Common myeloid progenitor, CD34-positive (primary cell): ENCODE measurements around the gene GNG12.

Experiments
- CTCF ChIA-PET: fragments of 350-600 bp; sonication (Branson Sonifier 250); formaldehyde crosslinking; loops from one replicate; lab custom pipeline; 2021; ENCODE audit warnings: antibody characterized with exemption; lab: Charles Lee
- POLR2A ChIA-PET: fragments of 350-600 bp; sonication (Branson Sonifier 250); formaldehyde crosslinking; loops from one replicate; lab custom pipeline; 2021; ENCODE audit warnings: antibody characterized with exemption; lab: Charles Lee
- DNase-seq, 3 donors: peaks; one replicate each; pipeline versions ENCODE4 v3.0.0 to v3.0.0-alpha.2; 2013
- H3K27ac ChIP-seq, 2 experiments: 1 replicate in 1 of 2; 2 replicates in 1 of 2; pipeline ENCODE4 v1.7.0; 2013; ENCODE audit warnings: inconsistent platforms in 2 of 2, low read length in 2 of 2, mild to moderate bottlenecking in 2 of 2, low read depth in 1 of 2, moderate library complexity in 1 of 2; ENCODE audit not compliant: severe bottlenecking in 2 of 2, insufficient read depth in 1 of 2, poor library complexity in 1 of 2
- H3K27me3 ChIP-seq, 5 experiments: replicated peaks in 2 of 5; 1 replicate in 3 of 5; 2 replicates in 2 of 5; pipeline versions ENCODE4 v1.6.1 to v1.7.0; 2013; ENCODE audit warnings: low read length in 4 of 5, mild to moderate bottlenecking in 2 of 5, moderate library complexity in 2 of 5, inconsistent platforms in 1 of 5; ENCODE audit not compliant: insufficient read depth in 5 of 5, control insufficient read depth in 4 of 5
- H3K36me3 ChIP-seq, 4 experiments: 1 replicate in 2 of 4; 2 replicates in 2 of 4; pipeline versions ENCODE4 v1.6.1 to v1.7.0; 2013; ENCODE audit warnings: low read length in 3 of 4, control low read depth in 1 of 4, mild to moderate bottlenecking in 1 of 4; ENCODE audit not compliant: control insufficient read depth in 4 of 4, insufficient read depth in 4 of 4
- H3K4me1 ChIP-seq, 4 experiments: 1 replicate in 3 of 4; 2 replicates in 1 of 4; pipeline versions ENCODE4 v1.6.1 to v1.7.1; 2013; ENCODE audit warnings: low read length in 3 of 4, mild to moderate bottlenecking in 3 of 4, control low read depth in 1 of 4, inconsistent platforms in 1 of 4, moderate library complexity in 1 of 4; ENCODE audit not compliant: control insufficient read depth in 4 of 4, insufficient read depth in 4 of 4; ENCODE audit errors: control extremely low read depth in 1 of 4
- H3K4me3 ChIP-seq, 7 experiments: 1 replicate in 4 of 7; 2 replicates in 3 of 7; pipeline versions ENCODE4 v1.5.1 to v1.7.0; 2013; ENCODE audit warnings: mild to moderate bottlenecking in 7 of 7, low read length in 6 of 7, moderate library complexity in 6 of 7, inconsistent platforms in 2 of 7, low read depth in 2 of 7, control low read depth in 1 of 7; ENCODE audit not compliant: insufficient read depth in 4 of 7, control insufficient read depth in 1 of 7; ENCODE audit errors: extremely low read depth in 1 of 7
- H3K9me3 ChIP-seq, 5 experiments: 1 replicate in 4 of 5; 2 replicates in 1 of 5; pipeline versions ENCODE4 v1.6.1 to v1.7.1; 2013; ENCODE audit warnings: low read length in 4 of 5, mild to moderate bottlenecking in 2 of 5, inconsistent platforms in 1 of 5, low read depth in 1 of 5, moderate library complexity in 1 of 5; ENCODE audit not compliant: control insufficient read depth in 4 of 5, insufficient read depth in 2 of 5; ENCODE audit errors: control extremely low read depth in 1 of 5
- WGBS: methylation state at CpG from one replicate; pipeline ENCODE4 v1.1.5; 2013; ENCODE audit not compliant: insufficient coverage; 5-methylcytosine and 5-hydroxymethylcytosine counted together

GNG12 gene

DNA sequence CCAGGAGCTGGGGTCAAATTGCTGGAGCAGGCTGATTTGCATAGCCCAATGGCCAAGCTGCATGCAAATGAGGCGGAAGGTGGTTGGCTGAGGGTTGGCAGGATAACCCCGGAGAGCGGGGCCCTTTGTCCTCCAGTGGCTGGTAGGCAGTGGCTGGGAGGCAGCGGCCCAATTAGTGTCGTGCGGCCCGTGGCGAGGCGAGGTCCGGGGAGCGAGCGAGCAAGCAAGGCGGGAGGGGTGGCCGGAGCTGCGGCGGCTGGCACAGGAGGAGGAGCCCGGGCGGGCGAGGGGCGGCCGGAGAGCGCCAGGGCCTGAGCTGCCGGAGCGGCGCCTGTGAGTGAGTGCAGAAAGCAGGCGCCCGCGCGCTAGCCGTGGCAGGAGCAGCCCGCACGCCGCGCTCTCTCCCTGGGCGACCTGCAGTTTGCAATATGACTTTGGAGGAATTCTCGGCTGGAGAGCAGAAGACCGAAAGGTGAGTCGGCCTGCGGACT lies 148.2 kb downstream of the GNG12 start, which contains the start of gene GADD45A:
TSS of gene GADD45A (plus strand) at position 135 of the 491 bp plus-strand sequence. CDS start at position 429, 294 bp downstream.
- 0% methylated on average over 32 of the region's 39 CpGs for WGBS
- peaks cover 32 to 51% (median 41%) of the 10 kb centered on the region in 4 experiments for H3K4me1 ChIP-seq
- no peaks in the 10 kb centered on the region for H3K9me3 ChIP-seq
- H3K27me3 ChIP-seq: no peaks in the 10 kb centered on the region
- H3K27ac ChIP-seq: peak within 1 kb of the TSS; percentile 62 to 88
- ChIA-PET POLR2A (interaction anchor here (1.1 to 2.4 kb wide), 7 partner anchors 10 to 124 kb away, joined by 3 to 30 read pairs (median 4); no protein-coding TSS in a partner anchor), CTCF (interaction anchor here (0.5 to 4.8 kb wide), 10 partner anchors 9 to 150 kb away, joined by 3 to 20 read pairs (median 4); no protein-coding TSS in a partner anchor)
- DNase-seq: peak; percentile 98 to 99 (median 99)
- peaks cover 0 to 17% (median 6%) of the 10 kb centered on the region in 4 experiments for H3K36me3 ChIP-seq
- H3K4me3 ChIP-seq: peak within 1 kb of the TSS; percentile 84 to 95 (median 93)

DNA sequence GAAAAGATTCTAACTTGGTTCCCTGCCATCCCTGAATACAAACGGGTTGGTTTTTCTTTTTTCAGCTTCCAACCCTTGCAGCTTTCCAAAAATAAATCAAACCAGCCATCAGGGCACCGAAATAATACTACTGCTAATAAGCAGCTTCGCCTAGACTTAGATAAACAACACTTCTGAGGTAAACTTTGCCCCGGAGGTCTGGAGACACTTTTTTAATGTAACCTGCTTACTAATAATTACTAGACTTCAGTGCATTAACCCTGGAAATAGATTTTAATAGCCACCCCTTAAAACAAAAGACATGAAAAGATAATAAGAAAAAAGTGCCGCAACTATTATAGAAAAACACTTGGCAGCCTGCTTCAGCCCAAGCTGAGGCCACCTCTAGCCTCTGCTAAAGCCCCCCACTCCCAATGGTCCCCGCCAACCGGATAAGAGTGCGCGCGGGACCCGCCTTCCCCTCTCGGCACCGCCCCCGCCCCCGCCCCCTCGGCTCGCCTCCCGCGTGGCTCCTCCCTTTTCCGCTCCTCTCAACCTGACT lies 148.7 kb downstream of the GNG12 start:
- CTCF ChIA-PET: interaction anchor here (0.5 to 4.8 kb wide), 11 partner anchors 8 to 150 kb away, joined by 3 to 20 read pairs (median 4); no protein-coding TSS in a partner anchor
- Histone ChIP-seq H3K4me3 (peak overlapping the region; percentile 42 to 95 (median 91)), H3K4me1 (peaks cover 28 to 48% (median 40%) of the 10 kb centered on the region in 4 experiments)

DNA sequence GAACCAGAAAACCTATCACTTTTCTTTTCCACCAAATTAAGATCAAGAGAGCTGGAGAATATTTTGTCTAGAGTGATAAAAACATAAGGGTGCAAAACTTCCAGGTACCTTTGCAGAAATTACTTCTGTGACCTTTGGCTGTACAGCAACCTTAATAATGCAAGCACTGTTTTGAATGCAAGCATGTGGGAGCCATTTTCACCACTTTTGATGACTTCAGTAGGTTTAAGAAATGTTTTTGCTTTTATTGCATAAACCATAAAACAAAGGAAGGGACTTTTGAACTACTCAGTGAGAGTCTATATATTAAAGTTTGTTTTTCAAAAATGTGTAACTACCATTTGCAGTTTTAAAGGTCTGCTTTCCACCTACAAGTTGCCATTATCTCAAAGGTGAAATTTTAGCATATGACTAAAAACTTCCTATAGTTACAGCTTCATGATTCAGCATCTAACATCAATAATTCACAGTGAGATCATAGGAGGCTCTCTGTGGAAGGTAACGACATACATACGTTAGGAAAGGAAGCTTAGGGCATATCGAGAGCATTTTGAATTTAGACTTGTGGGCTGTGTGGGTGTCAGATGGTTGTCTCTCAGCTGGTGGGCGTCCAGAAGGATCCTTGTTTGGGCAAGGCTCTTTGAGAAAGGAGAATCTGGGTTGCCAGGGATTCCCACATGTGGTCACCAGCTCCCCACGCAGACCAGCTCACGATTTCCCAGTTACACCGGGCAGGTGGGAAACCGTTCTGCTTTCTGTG lies 149.3 kb downstream of the GNG12 start:
- ChIA-PET CTCF (interaction anchor here (0.9 to 4.8 kb wide), 9 partner anchors 8 to 149 kb away, joined by 3 to 20 read pairs (median 5); no protein-coding TSS in a partner anchor), POLR2A (interaction anchor here (1.7 kb wide), 1 partner anchor 76 kb away, joined by 7 read pairs; no protein-coding TSS in a partner anchor)
- DNase-seq: peak in 2 of 3 donors; percentile 46 to 61
- Histone ChIP-seq H3K9me3 (no peaks in the 10 kb centered on the region), H3K27ac (peak overlapping the region in 1 of 2 experiments; percentile 60), H3K4me3 (peak overlapping the region in 6 of 7 experiments; percentile 42 to 94 (median 64)), H3K4me1 (peaks cover 23 to 42% (median 34%) of the 10 kb centered on the region in 4 experiments), H3K27me3 (no peaks in the 10 kb centered on the region), H3K36me3 (peaks cover 0 to 12% (median 2%) of the 10 kb centered on the region in 4 experiments)
- 0% methylated on average over 4 of the region's 8 CpGs for WGBS

More for the DNA sequence above, 148.7 kb downstream of the GNG12 start:
- 1% methylated on average over 19 of the region's 20 CpGs for WGBS
- Histone ChIP-seq H3K27ac (peak overlapping the region in 1 of 2 experiments; percentile 60), H3K36me3 (peaks cover 0 to 14% (median 5%) of the 10 kb centered on the region in 4 experiments), H3K27me3 (no peaks in the 10 kb centered on the region), H3K9me3 (no peaks in the 10 kb centered on the region)
- no peak for DNase-seq
- POLR2A ChIA-PET: interaction anchor here (1.1 to 2.4 kb wide), 6 partner anchors 9 to 75 kb away, joined by 3 to 30 read pairs (median 5); no protein-coding TSS in a partner anchor

- H3K27me3 ChIP-seq: no peaks in the 10 kb centered on the region
- ChIA-PET CTCF (interaction anchor here (0.7 to 4.8 kb wide), 6 partner anchors 7 to 122 kb away, joined by 3 to 20 read pairs (median 7); no protein-coding TSS in a partner anchor), POLR2A (no interaction called here)
- DNase-seq: no peak
- peaks cover 21 to 36% (median 28%) of the 10 kb centered on the region in 4 experiments for H3K4me1 ChIP-seq
- no peak overlapping the region for H3K27ac ChIP-seq
- H3K9me3 ChIP-seq: no peaks in the 10 kb centered on the region
- WGBS: 93% methylated on average over 3 of the region's 3 CpGs
- H3K36me3 ChIP-seq: peaks cover 0 to 8% (median 2%) of the 10 kb centered on the region in 4 experiments
- no peak overlapping the region for H3K4me3 ChIP-seq
These were observed 150.0 kb downstream of the GNG12 start for GRCh38 chr1:67683316-67683715.

DNA sequence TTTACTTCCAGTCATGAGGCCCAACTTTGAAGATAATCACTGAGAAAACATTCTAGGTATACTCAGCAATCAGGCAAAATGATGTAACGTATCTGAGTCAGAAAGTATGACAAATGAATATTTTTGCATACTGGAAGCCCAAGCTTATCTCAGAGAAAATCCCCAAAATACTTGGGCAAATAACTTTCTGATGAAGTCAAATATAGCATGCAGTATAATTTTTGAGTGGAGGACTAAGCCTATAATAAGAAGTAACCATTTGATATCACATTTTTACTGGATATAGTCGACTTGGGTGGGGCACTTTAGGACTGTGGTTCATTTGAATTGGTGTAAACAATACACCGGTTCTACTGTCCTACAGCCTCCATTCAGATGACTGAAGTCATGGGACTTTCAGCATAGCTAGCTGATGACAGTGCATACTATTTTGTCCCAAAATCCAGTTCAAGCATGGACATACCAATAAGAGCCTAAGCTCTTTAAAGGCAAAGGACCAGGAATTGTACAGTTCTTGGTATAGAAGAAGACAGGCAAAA lies 150.5 kb downstream of the GNG12 start:
- H3K27ac ChIP-seq: no peak overlapping the region
- no peak for DNase-seq
- ChIA-PET CTCF (interaction anchor here (0.7 to 4.8 kb wide), 3 partner anchors 9 to 121 kb away, joined by 3 to 20 read pairs (median 7); no protein-coding TSS in a partner anchor), POLR2A (no interaction called here)
- H3K27me3 ChIP-seq: no peaks in the 10 kb centered on the region
- H3K36me3 ChIP-seq: peaks cover 0 to 4% (median 1%) of the 10 kb centered on the region in 4 experiments
- no peak overlapping the region for H3K4me3 ChIP-seq
- H3K4me1 ChIP-seq: peaks cover 17 to 30% (median 25%) of the 10 kb centered on the region in 4 experiments
- WGBS: 88% methylated on average over 1 of the region's 3 CpGs
- no peaks in the 10 kb centered on the region for H3K9me3 ChIP-seq

GRCh38 chr1:67680486-67680885 lies 152.8 kb downstream of the GNG12 start:
- Histone ChIP-seq H3K4me3 (no peak overlapping the region), H3K4me1 (peaks cover 7 to 19% (median 11%) of the 10 kb centered on the region in 4 experiments), H3K9me3 (no peaks in the 10 kb centered on the region), H3K27ac (no peak overlapping the region), H3K27me3 (no peaks in the 10 kb centered on the region), H3K36me3 (no peaks in the 10 kb centered on the region)
- 100% methylated on average over 2 of the region's 2 CpGs for WGBS
- DNase-seq: no peak
- POLR2A ChIA-PET: no interaction called here
- CTCF ChIA-PET: no interaction called here
